Neural cell (in vitro differentiated cells): Measurements from ENCODE around the gene SETD4.

Experiments used
- EZH2 ChIP-seq: fragments of 200-600, 300-800 bp; shearing (Covaris generic), sonication (generic); IDR thresholded peaks from 2 replicates; pipeline ENCODE4 v1.6.1; 2014; ENCODE audit warnings: antibody characterized with exemption, low read length, borderline replicate concordance, mild to moderate bottlenecking; ENCODE audit not compliant: insufficient read depth, poor library complexity, severe bottlenecking
- MXI1 ChIP-seq: fragments of 450-650 bp; conservative IDR thresholded peaks from 2 replicates; pipeline ENCODE4 v1.6.1; 2014; ENCODE audit warnings: antibody characterized with exemption, mild to moderate bottlenecking; ENCODE audit not compliant: poor library complexity, severe bottlenecking
- POLR2AphosphoS5 ChIP-seq: IDR thresholded peaks from 2 replicates; pipeline ENCODE4 v1.6.1; 2012
- RAD21 ChIP-seq: fragments of 450-650 bp; conservative IDR thresholded peaks from 2 replicates; pipeline ENCODE4 v1.6.1; 2014; ENCODE audit warnings: antibody characterized with exemption, mild to moderate bottlenecking, moderate library complexity
- TAF1 ChIP-seq: IDR thresholded peaks from 2 replicates; pipeline ENCODE4 v1.6.1; 2012; ENCODE audit warnings: low read depth
- TF ChIP-seq, protein P1 (sequence below): fragments of 450-650 bp; IDR thresholded peaks from 2 replicates; pipeline ENCODE4 v1.5.1; 2014; ENCODE audit warnings: antibody characterized with exemption, mild to moderate bottlenecking, moderate library complexity; ENCODE audit not compliant: poor library complexity, severe bottlenecking

DNA sequence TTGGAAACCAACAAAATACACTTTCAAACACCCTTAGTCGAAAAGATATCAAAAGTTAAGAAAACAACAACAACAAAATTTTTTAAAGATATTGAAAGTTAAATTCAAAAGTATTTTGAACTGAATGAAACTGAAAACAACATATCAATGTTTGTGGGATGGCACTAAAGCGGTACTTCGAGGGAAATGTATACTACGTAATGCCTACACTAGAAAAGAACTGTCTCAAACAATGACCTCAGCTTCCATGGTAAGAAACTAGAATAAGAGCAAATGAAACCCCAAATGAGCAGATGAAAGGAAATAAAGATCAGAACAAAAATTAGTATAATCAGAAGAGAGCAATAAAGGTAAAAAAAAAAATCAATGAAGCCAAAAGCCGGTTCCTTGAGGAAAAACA is 15.6 kb upstream of the SETD4 start:
- TF ChIP-seq EZH2 (no peak), RAD21 (no peak), POLR2AphosphoS5 (no peak), TAF1 (no peak), MXI1 (no peak)
- TF ChIP-seq, protein P1, sequence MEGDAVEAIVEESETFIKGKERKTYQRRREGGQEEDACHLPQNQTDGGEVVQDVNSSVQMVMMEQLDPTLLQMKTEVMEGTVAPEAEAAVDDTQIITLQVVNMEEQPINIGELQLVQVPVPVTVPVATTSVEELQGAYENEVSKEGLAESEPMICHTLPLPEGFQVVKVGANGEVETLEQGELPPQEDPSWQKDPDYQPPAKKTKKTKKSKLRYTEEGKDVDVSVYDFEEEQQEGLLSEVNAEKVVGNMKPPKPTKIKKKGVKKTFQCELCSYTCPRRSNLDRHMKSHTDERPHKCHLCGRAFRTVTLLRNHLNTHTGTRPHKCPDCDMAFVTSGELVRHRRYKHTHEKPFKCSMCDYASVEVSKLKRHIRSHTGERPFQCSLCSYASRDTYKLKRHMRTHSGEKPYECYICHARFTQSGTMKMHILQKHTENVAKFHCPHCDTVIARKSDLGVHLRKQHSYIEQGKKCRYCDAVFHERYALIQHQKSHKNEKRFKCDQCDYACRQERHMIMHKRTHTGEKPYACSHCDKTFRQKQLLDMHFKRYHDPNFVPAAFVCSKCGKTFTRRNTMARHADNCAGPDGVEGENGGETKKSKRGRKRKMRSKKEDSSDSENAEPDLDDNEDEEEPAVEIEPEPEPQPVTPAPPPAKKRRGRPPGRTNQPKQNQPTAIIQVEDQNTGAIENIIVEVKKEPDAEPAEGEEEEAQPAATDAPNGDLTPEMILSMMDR: no peak
